ENCODE data around the gene ACAT2.
"Not testable (repeated sequence)": the region's sequence is repeated elsewhere in the genome, so short reads cannot be mapped to it uniquely, and the experiment has no call there.

The ACAT2 gene

GRCh38 chr6:159761873-159762680 is at the start of gene ACAT2:
Gene ACAT2, plus strand, starts transcription at chr6:159762045. Its CDS starts 43 bp downstream, at chr6:159762088.
- peak; percentile 92 for DNase-seq

- not testable (repeated sequence) for DNase-seq
These were observed 49.5 kb upstream of the ACAT2 start for GRCh38 chr6:159712389-159712788.

GRCh38 chr6:159713984-159714383 is 47.9 kb upstream of the ACAT2 start:
- no peak for DNase-seq

GRCh38 chr6:159714404-159714803 is 47.4 kb upstream of the ACAT2 start:
- DNase-seq, result no peak

- no peak for DNase-seq
These were observed 46.7 kb upstream of the ACAT2 start for GRCh38 chr6:159715166-159715565.

- no peak for DNase-seq
These were observed 46.2 kb upstream of the ACAT2 start for GRCh38 chr6:159715605-159716004.

GRCh38 chr6:159716247-159717096 is 45.4 kb upstream of the ACAT2 start:
- DNase-seq, result no peak

GRCh38 chr6:159718634-159719033 is 43.2 kb upstream of the ACAT2 start:
- DNase-seq, result no peak

GRCh38 chr6:159719287-159719686 is 42.6 kb upstream of the ACAT2 start:
- no peak for DNase-seq

- peak; percentile 66 for DNase-seq
These were observed 41.1 kb upstream of the ACAT2 start for GRCh38 chr6:159720708-159721107.

GRCh38 chr6:159721981-159722380 is 39.9 kb upstream of the ACAT2 start:
- DNase-seq, result not testable (repeated sequence)

GRCh38 chr6:159722655-159723054 is 39.2 kb upstream of the ACAT2 start:
- DNase-seq, result no peak

- DNase-seq, result no peak
These were observed 38.6 kb upstream of the ACAT2 start for GRCh38 chr6:159723259-159723658.

GRCh38 chr6:159724778-159725177 is 37.1 kb upstream of the ACAT2 start:
- DNase-seq, result no peak

- not testable (repeated sequence) for DNase-seq
These were observed 36.6 kb upstream of the ACAT2 start for GRCh38 chr6:159725208-159725607.

GRCh38 chr6:159726255-159726917 is 35.5 kb upstream of the ACAT2 start:
- DNase-seq, result no peak

- peak; percentile 98 for DNase-seq
These were observed 34.7 kb upstream of the ACAT2 start, which contains the start of gene WTAP for GRCh38 chr6:159726918-159727716. Gene WTAP, plus strand, starts transcription at chr6:159727506. Its CDS starts 8,760 bp downstream, at chr6:159736266.

- no peak for DNase-seq
These were observed 34.0 kb upstream of the ACAT2 start for GRCh38 chr6:159727717-159728445.

- no peak for DNase-seq
These were observed 33.3 kb upstream of the ACAT2 start for GRCh38 chr6:159728531-159728964.

- DNase-seq, result no peak
These were observed 32.1 kb upstream of the ACAT2 start for GRCh38 chr6:159729598-159730331.

- no peak for DNase-seq
These were observed 31.5 kb upstream of the ACAT2 start for GRCh38 chr6:159730332-159730676.

Data from CD4-positive, alpha-beta T cell treated with Interleukin-6 for 4 hours (primary cell).